GM10266 (cell line): Measurements from ENCODE around the gene EDEM3.

ENCODE experiments used
- DNase-seq: peaks from one replicate; pipeline ENCODE4 v3.0.0; 2012; ENCODE audit errors: extremely low spot score
- TF ChIP-seq, protein P1 (sequence below): IDR thresholded peaks from 2 replicates; pipeline ENCODE4 v1.5.1; 2012; ENCODE audit warnings: mild to moderate bottlenecking, low read depth; ENCODE audit not compliant: control insufficient read depth, insufficient read depth; ENCODE audit errors: missing control alignments

The EDEM3 gene

DNA sequence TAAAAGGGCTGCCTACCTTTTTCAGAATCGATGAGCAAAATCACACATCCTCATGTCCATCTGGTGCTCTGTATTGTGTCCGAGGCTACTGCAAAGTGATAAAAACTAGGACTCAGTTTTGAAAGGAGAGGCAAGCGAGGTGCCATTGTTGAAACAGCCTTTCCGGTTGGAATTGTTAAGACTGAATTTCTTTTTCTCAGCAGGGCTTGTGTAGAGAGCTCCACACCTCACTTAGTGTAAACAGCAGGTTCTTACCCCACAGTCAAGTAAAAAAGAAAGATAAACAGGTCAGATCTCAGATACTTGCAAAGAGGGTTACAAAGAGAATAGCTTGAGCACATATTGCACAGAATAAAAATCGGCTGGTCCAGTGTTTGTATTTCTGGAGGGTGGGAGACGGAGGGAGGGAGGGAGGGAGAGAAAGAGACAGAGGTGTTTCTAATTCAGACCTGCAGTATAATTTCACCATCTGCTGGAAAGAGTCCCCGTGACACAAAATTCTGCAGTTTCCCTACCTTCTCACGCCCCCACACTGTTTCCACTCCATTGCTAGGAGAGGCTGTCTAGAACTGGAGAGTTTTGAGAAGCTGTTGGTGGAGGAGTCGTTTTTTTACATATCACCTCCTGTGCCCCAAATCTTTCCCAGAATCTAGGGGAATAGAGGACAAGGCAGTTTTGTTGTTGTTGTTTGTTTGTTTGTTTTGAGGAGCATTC lies 82.5 kb downstream of the EDEM3 start:
- TF ChIP-seq, protein P1, sequence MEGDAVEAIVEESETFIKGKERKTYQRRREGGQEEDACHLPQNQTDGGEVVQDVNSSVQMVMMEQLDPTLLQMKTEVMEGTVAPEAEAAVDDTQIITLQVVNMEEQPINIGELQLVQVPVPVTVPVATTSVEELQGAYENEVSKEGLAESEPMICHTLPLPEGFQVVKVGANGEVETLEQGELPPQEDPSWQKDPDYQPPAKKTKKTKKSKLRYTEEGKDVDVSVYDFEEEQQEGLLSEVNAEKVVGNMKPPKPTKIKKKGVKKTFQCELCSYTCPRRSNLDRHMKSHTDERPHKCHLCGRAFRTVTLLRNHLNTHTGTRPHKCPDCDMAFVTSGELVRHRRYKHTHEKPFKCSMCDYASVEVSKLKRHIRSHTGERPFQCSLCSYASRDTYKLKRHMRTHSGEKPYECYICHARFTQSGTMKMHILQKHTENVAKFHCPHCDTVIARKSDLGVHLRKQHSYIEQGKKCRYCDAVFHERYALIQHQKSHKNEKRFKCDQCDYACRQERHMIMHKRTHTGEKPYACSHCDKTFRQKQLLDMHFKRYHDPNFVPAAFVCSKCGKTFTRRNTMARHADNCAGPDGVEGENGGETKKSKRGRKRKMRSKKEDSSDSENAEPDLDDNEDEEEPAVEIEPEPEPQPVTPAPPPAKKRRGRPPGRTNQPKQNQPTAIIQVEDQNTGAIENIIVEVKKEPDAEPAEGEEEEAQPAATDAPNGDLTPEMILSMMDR = no peak
- no peak for DNase-seq

DNA sequence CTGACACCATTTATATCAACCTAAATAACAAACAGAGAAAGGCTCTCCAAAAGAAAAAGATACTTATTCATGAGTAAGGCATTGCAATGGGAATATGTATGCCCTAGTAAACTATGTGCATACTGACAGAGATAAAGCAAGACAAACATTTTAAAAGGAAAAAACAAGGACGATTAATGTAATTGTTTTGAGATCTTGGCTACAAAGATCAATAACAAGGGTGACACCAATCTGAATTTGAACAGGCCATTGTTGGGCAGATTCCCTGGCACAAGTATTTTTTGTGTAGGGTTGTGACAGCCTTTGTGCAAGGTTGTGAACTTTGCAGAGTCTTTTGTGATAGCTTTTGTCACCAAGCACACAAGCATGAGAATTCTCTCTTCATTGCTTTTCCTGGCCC lies 85.3 kb downstream of the EDEM3 start:
- TF ChIP-seq, protein P1 = no peak
- no peak for DNase-seq

DNA sequence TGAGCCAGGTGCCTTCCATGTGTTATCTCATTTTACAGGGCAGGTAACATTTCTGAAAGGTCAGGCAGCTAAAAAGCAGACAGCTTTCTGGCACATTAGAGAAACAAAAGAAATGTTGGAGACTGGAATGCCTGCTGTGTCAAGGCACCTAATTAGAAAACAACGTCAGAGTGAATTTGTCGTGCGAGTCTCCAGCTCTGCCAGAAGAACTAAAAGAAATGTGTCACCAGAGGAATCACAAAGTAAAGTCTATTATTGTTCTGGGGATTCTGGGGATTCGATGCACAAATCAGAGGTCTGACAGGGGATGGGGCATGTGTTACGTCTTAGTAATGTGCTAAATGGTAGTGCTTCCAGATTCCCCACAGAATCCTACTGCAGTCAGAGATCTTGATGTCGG lies 89.3 kb downstream of the EDEM3 start:
- TF ChIP-seq, protein P1 = no peak
- no peak for DNase-seq

DNA sequence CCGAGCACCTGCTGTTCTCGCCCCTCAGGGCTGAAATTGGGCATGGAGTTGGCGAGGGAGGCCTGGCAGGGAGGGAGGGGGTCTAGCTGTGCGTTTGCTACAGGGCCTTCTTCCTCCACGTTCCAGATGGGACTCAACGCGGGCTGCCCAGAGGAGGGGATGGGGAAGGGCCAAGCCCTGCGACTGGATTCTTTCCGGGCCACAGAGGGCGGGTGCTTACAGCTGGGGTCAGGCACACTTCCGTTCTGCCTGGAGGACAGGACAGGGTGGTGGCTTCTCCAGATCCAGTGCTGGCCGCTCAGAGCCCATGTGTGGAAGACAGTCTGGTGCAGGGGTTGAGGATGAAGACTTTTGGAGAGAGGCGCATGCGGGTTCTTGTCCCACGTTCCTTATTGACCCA lies 90.0 kb downstream of the EDEM3 start:
- DNase-seq = no peak
- TF ChIP-seq, protein P1 = no peak

DNA sequence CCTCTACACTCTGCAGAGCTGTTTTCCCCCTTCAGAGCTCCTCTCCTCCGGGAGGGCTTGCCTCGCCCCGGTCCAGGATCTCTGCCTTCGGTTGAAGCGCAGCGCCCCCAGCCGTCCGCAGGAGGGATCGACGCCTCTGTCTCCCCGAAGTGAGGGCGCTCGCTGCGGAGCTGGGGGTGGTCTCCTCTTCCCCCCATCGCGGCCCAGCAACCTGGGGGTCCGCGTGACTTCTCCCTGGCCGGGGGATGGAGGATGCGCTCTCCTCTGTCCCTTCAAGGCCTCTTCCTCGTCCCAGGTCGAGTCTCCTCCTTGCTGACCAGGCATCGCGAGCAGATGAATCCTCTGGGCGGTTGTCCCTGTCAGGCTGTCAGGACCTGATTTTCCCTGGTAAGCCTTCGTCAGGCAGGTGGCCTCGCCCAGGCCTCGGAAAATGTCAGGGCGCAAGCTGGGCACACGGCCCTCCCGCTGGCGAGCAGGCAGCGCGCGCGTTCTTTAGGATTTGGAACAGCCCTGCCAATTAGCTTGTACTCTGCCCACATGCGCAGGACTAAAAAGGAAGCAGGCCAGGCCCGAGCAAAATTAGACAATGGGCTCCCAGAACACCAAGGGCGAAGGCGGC lies 90.5 kb downstream of the EDEM3 start:
- TF ChIP-seq, protein P1 = peak; percentile 88
- peak; percentile 67 for DNase-seq

DNA sequence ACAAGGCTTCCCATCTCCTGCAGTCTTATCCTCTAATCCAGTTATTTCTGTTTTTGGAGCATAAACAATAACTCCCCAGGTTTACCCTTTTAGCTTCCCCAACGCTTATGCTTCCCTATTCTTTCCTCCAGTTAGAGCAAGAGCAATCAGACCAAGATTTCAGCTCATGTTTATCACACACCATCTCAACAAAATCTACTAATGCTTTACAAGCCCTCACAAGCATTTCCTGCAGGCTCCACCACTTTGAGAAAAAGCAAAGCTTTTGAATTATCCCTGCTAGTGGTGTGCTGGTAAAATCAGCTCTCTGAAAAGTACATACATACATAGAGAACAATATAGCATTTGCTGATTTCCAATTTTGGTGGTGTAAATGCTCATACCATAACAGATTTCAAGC lies 92.9 kb downstream of the EDEM3 start:
- DNase-seq = no peak
- TF ChIP-seq, protein P1 = no peak
